Skin of body (tissue), 2 donors: ENCODE measurements around the gene RSPH6A. TPM values are rescaled to one million over a fixed set of nuclear protein-coding genes. Genes with fewer than 3 reads are reported as not detected.
A peak's percentile ranks its signal among the peaks of the same experiment; 100 is the strongest.

Experiments used
- DNase-seq: peaks from one replicate; lab custom pipeline; 2025; lab: John Stamatoyannopoulos, UW
- total RNA-seq: library from RNA; depleted of rRNA; stranded (reverse); fragments of >200 nt; gene quantifications from one replicate; pipeline ENCODE4 v1.2.3, GENCODE V29; 2014

RSPH6A gene
- not detected for total RNA-seq

- no peak for DNase-seq
Measured at GRCh38 chr19:45814851-45815480, at the start of gene RSPH6A. RSPH6A (minus strand) TSS chr19:45815308; CDS start chr19:45815176, 132 bp downstream.

GRCh38 chr19:45864629-45865082 is 49.5 kb upstream of the RSPH6A start:
- no peak for DNase-seq

- DNase-seq, result no peak
Measured at GRCh38 chr19:45863840-45864628, 48.9 kb upstream of the RSPH6A start, which contains the start of gene FOXA3. FOXA3 (plus strand) TSS chr19:45864326; CDS start chr19:45864457, 131 bp downstream.

GRCh38 chr19:45863335-45863839 is 48.3 kb upstream of the RSPH6A start:
- no peak for DNase-seq

- peak; percentile 98 for DNase-seq
Measured at GRCh38 chr19:45862564-45863334, 47.6 kb upstream of the RSPH6A start, which contains the start of gene SYMPK. SYMPK (minus strand) TSS chr19:45863147; CDS start chr19:45854495, 8,652 bp downstream.

- DNase-seq, result no peak
Measured at GRCh38 chr19:45862271-45862563, 47.1 kb upstream of the RSPH6A start.

- no peak for DNase-seq
Measured at GRCh38 chr19:45860359-45861259, 45.5 kb upstream of the RSPH6A start.

GRCh38 chr19:45854167-45854778 is 39.2 kb upstream of the RSPH6A start:
- no peak for DNase-seq

- DNase-seq, result no peak
Measured at GRCh38 chr19:45852983-45853382, 37.9 kb upstream of the RSPH6A start.

- DNase-seq, result no peak
Measured at GRCh38 chr19:45852145-45852750, 37.1 kb upstream of the RSPH6A start.

GRCh38 chr19:45848922-45849321 is 33.8 kb upstream of the RSPH6A start:
- DNase-seq, result no peak

GRCh38 chr19:45847663-45848062 is 32.6 kb upstream of the RSPH6A start:
- DNase-seq, result no peak

- DNase-seq, result no peak
Measured at GRCh38 chr19:45842198-45842597, 27.1 kb upstream of the RSPH6A start.

GRCh38 chr19:45834970-45835369 is 19.9 kb upstream of the RSPH6A start:
- DNase-seq, result no peak

- DNase-seq, result no peak
Measured at GRCh38 chr19:45828945-45829344, 13.8 kb upstream of the RSPH6A start.

- no peak for DNase-seq
Measured at GRCh38 chr19:45828523-45828922, 13.4 kb upstream of the RSPH6A start.

GRCh38 chr19:45827459-45828093 is 12.5 kb upstream of the RSPH6A start:
- DNase-seq, result no peak

- DNase-seq, result no peak
Measured at GRCh38 chr19:45826934-45827333, 11.8 kb upstream of the RSPH6A start.
